NCI-H226 (cell line): ENCODE results near the gene CPNE6.
"Not testable (repeated sequence)": the region's sequence is repeated elsewhere in the genome, so short reads cannot be mapped to it uniquely, and the experiment has no call there.

Source experiments
- DNase-seq: peaks from one replicate; pipeline ENCODE4 v3.0.0-alpha.2; 2015

Gene CPNE6

GRCh38 chr14:24088095-24088494, 16.7 kb downstream of the CPNE6 start:
- no peak for DNase-seq

GRCh38 chr14:24089890-24090289, 18.5 kb downstream of the CPNE6 start:
- no peak for DNase-seq

GRCh38 chr14:24092110-24092504, 20.7 kb downstream of the CPNE6 start:
- DNase-seq: no peak

GRCh38 chr14:24092505-24093206, 21.3 kb downstream of the CPNE6 start:
- DNase-seq: no peak

- no peak for DNase-seq
Measured at GRCh38 chr14:24093207-24093900, 22.0 kb downstream of the CPNE6 start.

- peak; percentile 89 for DNase-seq
Measured at GRCh38 chr14:24093901-24094840, 22.8 kb downstream of the CPNE6 start, which contains the start of gene PCK2. Gene PCK2 (plus strand): TSS chr14:24094311. CDS start chr14:24094406, 95 bp downstream.

GRCh38 chr14:24094841-24095270, 23.5 kb downstream of the CPNE6 start:
- DNase-seq: no peak

- DNase-seq: no peak
Measured at GRCh38 chr14:24095271-24096068, 24.1 kb downstream of the CPNE6 start.

GRCh38 chr14:24096545-24097181, 25.3 kb downstream of the CPNE6 start:
- no peak for DNase-seq

- no peak for DNase-seq
Measured at GRCh38 chr14:24098229-24098926, 27.0 kb downstream of the CPNE6 start.

GRCh38 chr14:24098927-24099813, 27.8 kb downstream of the CPNE6 start:
- DNase-seq: no peak

- no peak for DNase-seq
Measured at GRCh38 chr14:24100197-24100981, 29.0 kb downstream of the CPNE6 start.

GRCh38 chr14:24100982-24101494, 29.7 kb downstream of the CPNE6 start:
- no peak for DNase-seq

- no peak for DNase-seq
Measured at GRCh38 chr14:24102357-24103048, 31.1 kb downstream of the CPNE6 start.

- no peak for DNase-seq
Measured at GRCh38 chr14:24103451-24103850, 32.1 kb downstream of the CPNE6 start.

- DNase-seq: not testable (repeated sequence)
Measured at GRCh38 chr14:24105609-24106239, 34.4 kb downstream of the CPNE6 start.

- no peak for DNase-seq
Measured at GRCh38 chr14:24106672-24107271, 35.4 kb downstream of the CPNE6 start.
